A549 (cell line): ENCODE results near the gene MC5R. TPM values are rescaled to one million over a fixed set of nuclear protein-coding genes. Genes with fewer than 3 reads are reported as not detected.

Experiments used
- ATAC-seq, 2 experiments: fragments of 200-7000 bp in 1 of 2; fragments of >200 bp in 1 of 2; cut with Nextera tagmentation in 1 of 2; cut with Tn5 transposase in 1 of 2; 3 replicates each; pipeline versions ENCODE4 v1.8.0 to v1.9.1; 2018 to 2020; ENCODE audit warnings: mild to moderate bottlenecking in 1 of 2, moderate library complexity in 1 of 2
- CTCF ChIA-PET: fragments of 300-600 bp; sonication (Branson Sonifier 250); formaldehyde crosslinking; extraction: SDS; loops from one replicate; lab custom pipeline; 2021; ENCODE audit warnings: antibody characterized with exemption, inconsistent platforms; lab: Yijun Ruan, JAX
- POLR2A ChIA-PET: fragments of 350-600 bp; formaldehyde crosslinking; extraction: SDS; loops from one replicate; lab custom pipeline; 2021; ENCODE audit warnings: antibody characterized with exemption, inconsistent platforms; lab: Yijun Ruan, JAX
- DNase-seq, 2 experiments: peaks; one replicate each; pipeline versions ENCODE4 v3.0.0 to v3.0.0-alpha.2; 2011 to 2016; ENCODE audit warnings: low read depth in 1 of 2, low spot score in 1 of 2
- FAIRE-seq: peaks from 2 replicates; lab custom pipeline; 2011; peaks lifted over from hg19 to GRCh38; lab: Jason Lieb, UNC
- H3K27ac ChIP-seq, 2 experiments: fragments of >200 bp; sonication (Bioruptor Twin); formaldehyde crosslinking; 3 replicates each; pipeline ENCODE4 v1.5.1; 2016 to 2017
- H3K4me1 ChIP-seq: fragments of >200 bp; sonication (Bioruptor Twin); formaldehyde crosslinking; 3 replicates; pipeline ENCODE4 v1.6.1; 2016
- H3K4me2 ChIP-seq: fragments of >200 bp; sonication (Bioruptor Twin); formaldehyde crosslinking; 3 replicates; pipeline ENCODE4 v1.6.1; 2016
- H3K4me3 ChIP-seq: fragments of >200 bp; sonication (Bioruptor Twin); formaldehyde crosslinking; 3 replicates; pipeline ENCODE4 v1.5.1; 2016
- H3K9me3 ChIP-seq: fragments of >200 bp; sonication (Bioruptor Twin); formaldehyde crosslinking; 3 replicates; pipeline ENCODE4 v1.6.1; 2016
- BHLHE40 ChIP-seq: IDR thresholded peaks from 2 replicates; pipeline ENCODE4 v1.6.1; 2012; ENCODE audit warnings: low read depth, low read length, inconsistent platforms
- CEBPB ChIP-seq, 2 experiments: fragments of >200 bp in 1 of 2; sonication (Bioruptor Twin) in 1 of 2; formaldehyde crosslinking in 1 of 2; IDR thresholded peaks; 2 replicates each; pipeline ENCODE4 v1.6.1; 2012 to 2016
- CHD4 ChIP-seq: fragments of 200-600 bp; sonication (generic); IDR thresholded peaks from 2 replicates; pipeline ENCODE4 v1.6.1; 2016; ENCODE audit warnings: antibody characterized with exemption, mild to moderate bottlenecking, borderline replicate concordance
- EHF ChIP-seq: fragments of 250-450 bp; sonication (Bioruptor Pico); IDR thresholded peaks from 2 replicates; pipeline ENCODE4 v1.5.0; 2020; ENCODE audit warnings: mild to moderate bottlenecking
- ELK1 ChIP-seq: fragments of 150-350 bp; IDR thresholded peaks from 2 replicates; pipeline ENCODE4 v1.6.1; 2014; ENCODE audit warnings: low read depth, mild to moderate bottlenecking, low read length
- ESRRA ChIP-seq: fragments of 150-350 bp; IDR thresholded peaks from 2 replicates; pipeline ENCODE4 v1.6.1; 2014; ENCODE audit warnings: mild to moderate bottlenecking, low read length, borderline replicate concordance
- FOXS1 ChIP-seq: fragments of 250-450 bp; sonication (Bioruptor Pico); IDR thresholded peaks from 2 replicates; pipeline ENCODE4 v1.5.0; 2020; ENCODE audit warnings: mild to moderate bottlenecking, moderate library complexity
- GATA3 ChIP-seq: IDR thresholded peaks from 2 replicates; pipeline ENCODE4 v1.6.1; 2012; ENCODE audit warnings: borderline replicate concordance
- HDAC2 ChIP-seq: fragments of 200-600 bp; sonication (generic); IDR thresholded peaks from 2 replicates; pipeline ENCODE4 v1.6.1; 2016
- HES2 ChIP-seq: fragments of >200 bp; sonication (Bioruptor Twin); formaldehyde crosslinking; IDR thresholded peaks from 2 replicates; pipeline ENCODE4 v1.6.1; 2016
- KDM5A ChIP-seq: fragments of 200-600 bp; sonication (generic); IDR thresholded peaks from 2 replicates; pipeline ENCODE4 v1.6.1; 2016; ENCODE audit warnings: antibody characterized with exemption, mild to moderate bottlenecking
- MAFK ChIP-seq: fragments of 450-650 bp; IDR thresholded peaks from 2 replicates; pipeline ENCODE4 v1.6.1; 2014; ENCODE audit not compliant: partially characterized antibody
- MAX ChIP-seq: IDR thresholded peaks from 2 replicates; pipeline ENCODE4 v1.6.1; 2012
- NFE2L2 ChIP-seq: fragments of 150-350 bp; conservative IDR thresholded peaks from 2 replicates; pipeline ENCODE4 v1.6.1; 2014; ENCODE audit warnings: low read length
- PBX3 ChIP-seq: IDR thresholded peaks from 2 replicates; pipeline ENCODE4 v1.6.1; 2012
- PHF8 ChIP-seq: fragments of 200-600 bp; sonication (generic); IDR thresholded peaks from 2 replicates; pipeline ENCODE4 v1.6.1; 2016; ENCODE audit warnings: low read depth, mild to moderate bottlenecking, antibody characterized with exemption, moderate library complexity, borderline replicate concordance
- POLR2AphosphoS2 ChIP-seq: conservative IDR thresholded peaks from 2 replicates; pipeline ENCODE4 v1.6.1; 2012; ENCODE audit warnings: low read length, improper control_type of control experiment, inconsistent platforms
- RCOR1 ChIP-seq: fragments of 150-350 bp; IDR thresholded peaks from 2 replicates; pipeline ENCODE4 v1.6.1; 2014; ENCODE audit warnings: antibody characterized with exemption, low read length, low read depth
- RFX5 ChIP-seq: fragments of 450-650 bp; IDR thresholded peaks from 2 replicates; pipeline ENCODE4 v1.7.1; 2014; ENCODE audit warnings: antibody characterized with exemption, mild to moderate bottlenecking, moderate library complexity
- RNF2 ChIP-seq: fragments of 200-600 bp; sonication (generic); IDR thresholded peaks from 2 replicates; pipeline ENCODE4 v1.6.1; 2016; ENCODE audit warnings: low read depth, mild to moderate bottlenecking, antibody characterized with exemption, moderate library complexity, borderline replicate concordance
- SMC3 ChIP-seq: fragments of >200 bp; sonication (Bioruptor Twin); formaldehyde crosslinking; IDR thresholded peaks from 3 replicates; pipeline ENCODE4 v1.6.1; 2018; ENCODE audit warnings: inconsistent platforms
- WGBS: methylation state at CpG from one replicate; pipeline ENCODE4 v1.1.6; 2017; ENCODE audit errors: missing lambda C conversion rate; 5-methylcytosine and 5-hydroxymethylcytosine counted together
- polyA plus RNA-seq, 4 experiments: library from polyadenylated mRNA; depleted of rRNA in 3 of 4; stranded (reverse); fragments of >200 nt; fragmentation: RNase III in 1 of 4; extraction: RNeasy Plus Mini Kit Qiagen cat#74134 plus additional on column Dnase treatment in 1 of 4; gene quantifications; 2 replicates in 3 of 4; 3 replicates in 1 of 4; pipeline ENCODE4 v1.2.3, GENCODE V29; 2011 to 2017

The MC5R gene
- polyA plus RNA-seq, 2 of the 4 experiments (the other 2 are of a cell fraction), result not detected

GRCh38 chr18:13826209-13826608, 2.3 kb downstream of the MC5R start (continued):
- no peak for TF ChIP-seq HES2
- TF ChIP-seq ELK1, result no peak
- TF ChIP-seq ESRRA, result no peak
- TF ChIP-seq POLR2AphosphoS2, result no peak

GRCh38 chr18:13831864-13832508, 8.0 kb downstream of the MC5R start:
- 39% methylated on average over 10 of the region's 11 CpGs for WGBS
- H3K9me3 ChIP-seq, result no peaks in the 10 kb centered on the region
- no peak overlapping the region for H3K27ac ChIP-seq
- ATAC-seq (peak in 1 of 2 experiments; percentile 51; a peak in 2 of 6 replicates), DNase-seq (peak in 1 of 2 experiments; percentile 18), FAIRE-seq (no peak)
- H3K4me2 ChIP-seq, result no peak overlapping the region
- POLR2A ChIA-PET, result no interaction called here
- CTCF ChIA-PET, result interaction anchor here (0.8 to 2.4 kb wide), 4 partner anchors 8 to 256 kb away, joined by 3 to 10 read pairs (median 8); partner anchors contain the start of gene MC5R
- no peak overlapping the region for H3K4me3 ChIP-seq
- TF ChIP-seq KDM5A, result no peak
- TF ChIP-seq FOXS1, result no peak
- 0 out of 3 replicates have a peak, but pooled peaks have one; percentile 11 for TF ChIP-seq SMC3
- no peaks in the 10 kb centered on the region for H3K4me1 ChIP-seq

GRCh38 chr18:13834496-13835015, 10.6 kb downstream of the MC5R start:
- CTCF ChIA-PET, result no interaction called here
- POLR2A ChIA-PET, result no interaction called here
- Histone ChIP-seq H3K27ac (no peak overlapping the region), H3K4me3 (no peak overlapping the region), H3K4me2 (no peak overlapping the region), H3K4me1 (no peaks in the 10 kb centered on the region), H3K9me3 (no peaks in the 10 kb centered on the region)
- 29% methylated on average over 8 of the region's 8 CpGs for WGBS
- FAIRE-seq, result no peak
- no peak for ATAC-seq
- no peak for DNase-seq
- TF ChIP-seq RNF2 (no peak), FOXS1 (no peak), PBX3 (no peak), NFE2L2 (no peak), SMC3 (no peak), RFX5 (no peak), BHLHE40 (no peak), MAX (no peak), PHF8 (no peak), RCOR1 (no peak), CEBPB (IDR thresholded peaks at IDR 0.05) (no peak), HDAC2 (no peak), EHF (no peak), POLR2AphosphoS2 (no peak), CHD4 (no peak), GATA3 (no peak), ESRRA (no peak), MAFK (no peak), HES2 (no peak)
